ENCODE results near the gene ZBTB46.
"Not testable (repeated sequence)": the region's sequence is repeated elsewhere in the genome, so short reads cannot be mapped to it uniquely, and the experiment has no call there.

ZBTB46 gene

GRCh38 chr20:63790572-63791168 is 40.4 kb downstream of the ZBTB46 start:
- DNase-seq, result no peak

GRCh38 chr20:63789836-63790571 is 41.1 kb downstream of the ZBTB46 start:
- no peak for DNase-seq

- DNase-seq, result no peak
These were observed 43.3 kb downstream of the ZBTB46 start for GRCh38 chr20:63787749-63788148.

GRCh38 chr20:63787302-63787701 is 43.8 kb downstream of the ZBTB46 start:
- DNase-seq, result no peak

GRCh38 chr20:63785691-63786131 is 45.4 kb downstream of the ZBTB46 start:
- peak in 21 of 58 donors; percentile 5 to 70 (median 36) for DNase-seq

GRCh38 chr20:63783970-63784369 is 47.1 kb downstream of the ZBTB46 start:
- DNase-seq, result no peak

- no peak for DNase-seq
These were observed 48.5 kb downstream of the ZBTB46 start for GRCh38 chr20:63782521-63782971.

GRCh38 chr20:63782051-63782471 is 49.0 kb downstream of the ZBTB46 start:
- DNase-seq, result no peak

- no peak for DNase-seq
These were observed 49.9 kb downstream of the ZBTB46 start for GRCh38 chr20:63781181-63781580.

GRCh38 chr20:63778857-63779256 is 52.2 kb downstream of the ZBTB46 start:
- DNase-seq, result no peak

- DNase-seq, result no peak
These were observed 52.9 kb downstream of the ZBTB46 start for GRCh38 chr20:63778034-63778752.

GRCh38 chr20:63777614-63778013 is 53.5 kb downstream of the ZBTB46 start:
- no peak for DNase-seq

- DNase-seq, result not testable (repeated sequence)
These were observed 54.2 kb downstream of the ZBTB46 start for GRCh38 chr20:63776875-63777274.

- peak in 36 of 58 donors; percentile 8 to 79 (median 35) for DNase-seq
These were observed 55.7 kb downstream of the ZBTB46 start for GRCh38 chr20:63775096-63775978.

- peak in 1 of 58 donors; percentile 12 for DNase-seq
These were observed 56.8 kb downstream of the ZBTB46 start for GRCh38 chr20:63774306-63774705.

- DNase-seq, result no peak
These were observed 57.4 kb downstream of the ZBTB46 start for GRCh38 chr20:63773571-63774241.

- no peak for DNase-seq
These were observed 58.1 kb downstream of the ZBTB46 start for GRCh38 chr20:63772781-63773518.

- no peak for DNase-seq
These were observed 59.9 kb downstream of the ZBTB46 start for GRCh38 chr20:63771046-63771707.

GRCh38 chr20:63769891-63770474 is 61.1 kb downstream of the ZBTB46 start:
- DNase-seq, result no peak

Measured in anterior cingulate cortex (tissue), 58 donors.